ENCODE data around the gene MMP14.

Gene MMP14

DNA sequence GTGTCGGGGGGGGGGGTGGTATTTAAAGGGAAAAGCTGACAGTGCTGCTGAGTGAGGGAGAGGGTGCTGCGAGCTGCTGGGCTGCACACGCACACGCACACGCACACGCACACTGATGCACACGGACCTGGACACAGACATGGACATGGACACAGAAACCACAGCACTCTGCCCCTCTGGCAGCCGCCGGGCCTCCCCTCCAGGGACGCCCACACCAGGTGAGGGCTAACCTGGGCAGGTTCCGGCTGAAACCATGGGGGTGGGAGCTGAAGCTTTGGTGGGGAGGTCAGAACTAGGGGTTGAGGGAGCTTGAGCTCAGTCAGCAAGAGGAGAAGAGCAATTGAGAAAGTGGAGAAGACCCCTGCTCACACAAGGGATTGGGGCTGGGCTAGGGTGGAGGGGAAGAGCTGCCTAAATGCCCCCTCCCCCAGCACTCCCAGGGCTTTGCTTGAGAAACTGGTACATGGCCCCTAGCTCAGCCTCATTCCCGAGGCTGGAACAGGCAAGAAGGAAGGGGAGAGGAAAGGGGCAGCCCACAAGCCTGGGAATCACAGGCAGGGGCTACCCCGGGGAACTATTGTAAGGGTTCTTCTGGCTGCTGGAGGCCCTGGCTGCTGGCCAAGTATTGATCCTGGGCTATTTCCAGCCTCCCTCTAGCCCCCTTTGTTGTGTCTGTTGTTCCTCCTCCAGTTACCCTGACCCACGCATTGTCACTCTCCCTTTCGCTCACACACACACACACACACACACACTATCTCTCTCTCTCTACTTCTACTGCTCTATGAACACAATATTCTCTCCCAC, 47.0 kb downstream of the MMP14 start, which contains the start of gene REM2:
Gene REM2 (plus strand): TSS at position 50 of the 804 bp plus-strand sequence. CDS start 66 bp downstream, at position 116.
- H3K4me3 ChIP-seq (ENCODE audit: low read depth in 1 of 2, low read length in 2 of 2) = no peak within 1 kb of the TSS
- peaks cover 0 to 19% of the 10 kb centered on the region in 2 donors for H3K4me1 ChIP-seq (ENCODE audit: control insufficient read depth in 1 of 2, insufficient read depth in 2 of 2, low read length in 2 of 2)
- H3K27me3 ChIP-seq (ENCODE audit: low read depth, low read length) = no peaks in the 10 kb centered on the region
- no peaks in the 10 kb centered on the region for H3K9me3 ChIP-seq (ENCODE audit: control insufficient read depth in 1 of 2, low read length in 2 of 2)
- H3K36me3 ChIP-seq (ENCODE audit: control insufficient read depth in 1 of 2, insufficient read depth in 2 of 2, low read length in 2 of 2) = peaks cover 12 to 16% of the 10 kb centered on the region in 2 donors
- no peak within 1 kb of the TSS for H3K27ac ChIP-seq (ENCODE audit: low read length)

- Histone ChIP-seq H3K36me3 (ENCODE audit: control insufficient read depth in 1 of 2, insufficient read depth in 2 of 2, low read length in 2 of 2) (peaks cover 5 to 7% of the 10 kb centered on the region in 2 donors), H3K9me3 (ENCODE audit: control insufficient read depth in 1 of 2, low read length in 2 of 2) (no peaks in the 10 kb centered on the region), H3K27ac (ENCODE audit: low read length) (no peak overlapping the region), H3K4me1 (ENCODE audit: control insufficient read depth in 1 of 2, insufficient read depth in 2 of 2, low read length in 2 of 2) (peaks cover 0 to 19% of the 10 kb centered on the region in 2 donors), H3K27me3 (ENCODE audit: low read depth, low read length) (no peaks in the 10 kb centered on the region), H3K4me3 (ENCODE audit: low read depth in 1 of 2, low read length in 2 of 2) (no peak overlapping the region)
These were observed 47.8 kb downstream of the MMP14 start for GRCh38 chr14:22884076-22884737.

- Histone ChIP-seq H3K4me1 (ENCODE audit: control insufficient read depth in 1 of 2, insufficient read depth in 2 of 2, low read length in 2 of 2) (peaks cover 0 to 19% of the 10 kb centered on the region in 2 donors), H3K27me3 (ENCODE audit: low read depth, low read length) (no peaks in the 10 kb centered on the region), H3K36me3 (ENCODE audit: control insufficient read depth in 1 of 2, insufficient read depth in 2 of 2, low read length in 2 of 2) (peaks cover 0 to under 1% of the 10 kb centered on the region in 2 donors), H3K4me3 (ENCODE audit: low read depth in 1 of 2, low read length in 2 of 2) (no peak overlapping the region), H3K27ac (ENCODE audit: low read length) (no peak overlapping the region), H3K9me3 (ENCODE audit: control insufficient read depth in 1 of 2, low read length in 2 of 2) (no peaks in the 10 kb centered on the region)
These were observed 48.5 kb downstream of the MMP14 start for GRCh38 chr14:22884738-22885523.

DNA sequence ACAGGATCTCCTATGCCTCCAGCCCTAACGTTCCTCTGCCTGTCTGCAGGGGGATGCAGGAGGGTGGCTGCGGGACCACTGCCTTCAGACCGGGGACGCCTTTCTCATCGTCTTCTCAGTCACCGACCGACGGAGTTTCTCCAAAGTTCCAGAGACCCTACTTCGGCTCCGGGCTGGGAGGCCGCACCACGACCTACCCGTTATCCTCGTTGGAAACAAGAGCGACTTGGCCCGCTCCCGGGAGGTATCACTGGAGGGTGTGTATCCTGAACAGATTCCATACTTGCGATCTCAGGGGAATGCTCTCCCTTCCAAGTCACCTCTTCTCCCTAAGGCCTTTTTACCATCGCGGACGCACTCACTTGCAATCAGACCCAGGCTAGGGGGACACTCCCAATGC, 49.6 kb downstream of the MMP14 start:
- H3K36me3 ChIP-seq (ENCODE audit: control insufficient read depth in 1 of 2, insufficient read depth in 2 of 2, low read length in 2 of 2) = no peaks in the 10 kb centered on the region
- H3K4me1 ChIP-seq (ENCODE audit: control insufficient read depth in 1 of 2, insufficient read depth in 2 of 2, low read length in 2 of 2) = peaks cover 0 to 19% of the 10 kb centered on the region in 2 donors
- H3K4me3 ChIP-seq (ENCODE audit: low read depth in 1 of 2, low read length in 2 of 2) = no peak overlapping the region
- H3K27ac ChIP-seq (ENCODE audit: low read length) = no peak overlapping the region
- no peaks in the 10 kb centered on the region for H3K27me3 ChIP-seq (ENCODE audit: low read depth, low read length)
- H3K9me3 ChIP-seq (ENCODE audit: control insufficient read depth in 1 of 2, low read length in 2 of 2) = no peaks in the 10 kb centered on the region

DNA sequence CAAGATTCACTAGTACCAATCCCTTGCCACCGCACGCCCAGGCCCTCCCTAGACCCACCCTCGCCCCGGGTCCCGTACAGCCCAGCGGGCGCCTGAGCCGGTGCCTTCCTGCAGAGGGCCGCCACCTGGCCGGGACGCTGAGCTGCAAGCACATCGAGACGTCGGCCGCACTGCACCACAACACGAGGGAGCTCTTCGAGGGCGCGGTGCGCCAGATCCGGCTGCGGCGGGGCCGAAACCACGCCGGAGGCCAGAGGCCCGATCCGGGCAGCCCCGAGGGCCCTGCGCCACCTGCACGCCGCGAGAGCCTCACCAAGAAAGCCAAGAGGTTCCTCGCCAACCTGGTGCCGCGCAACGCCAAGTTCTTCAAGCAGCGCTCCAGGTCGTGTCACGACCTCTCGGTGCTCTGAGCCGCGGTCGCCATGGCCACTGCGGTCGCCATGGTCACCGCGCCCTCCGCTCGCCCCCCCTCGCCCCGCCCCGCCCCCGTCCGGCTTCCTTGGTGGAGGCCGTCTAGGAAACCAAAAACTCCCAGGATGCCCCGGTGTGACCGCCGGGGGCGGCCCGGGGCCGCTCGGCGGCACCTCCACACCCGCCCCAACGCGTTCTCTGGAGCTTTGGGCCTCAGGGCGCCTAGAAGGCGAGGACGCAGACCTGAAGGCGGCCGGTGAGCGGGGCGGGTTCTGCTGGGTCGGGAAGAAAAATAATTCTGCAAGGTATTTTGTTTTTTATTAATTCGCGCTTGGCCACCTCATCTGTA, 50.3 kb downstream of the MMP14 start:
- Histone ChIP-seq H3K9me3 (ENCODE audit: control insufficient read depth in 1 of 2, low read length in 2 of 2) (no peaks in the 10 kb centered on the region), H3K27me3 (ENCODE audit: low read depth, low read length) (no peaks in the 10 kb centered on the region), H3K4me3 (ENCODE audit: low read depth in 1 of 2, low read length in 2 of 2) (peak overlapping the region; percentile 64 to 70), H3K36me3 (ENCODE audit: control insufficient read depth in 1 of 2, insufficient read depth in 2 of 2, low read length in 2 of 2) (no peaks in the 10 kb centered on the region), H3K27ac (ENCODE audit: low read length) (peak overlapping the region; percentile 27), H3K4me1 (ENCODE audit: control insufficient read depth in 1 of 2, insufficient read depth in 2 of 2, low read length in 2 of 2) (peaks cover 0 to 19% of the 10 kb centered on the region in 2 donors)

GRCh38 chr14:22887260-22887989, 51.0 kb downstream of the MMP14 start:
- Histone ChIP-seq H3K36me3 (ENCODE audit: control insufficient read depth in 1 of 2, insufficient read depth in 2 of 2, low read length in 2 of 2) (no peaks in the 10 kb centered on the region), H3K4me3 (ENCODE audit: low read depth in 1 of 2, low read length in 2 of 2) (peak overlapping the region; percentile 64 to 70), H3K27ac (ENCODE audit: low read length) (peak overlapping the region; percentile 27), H3K27me3 (ENCODE audit: low read depth, low read length) (no peaks in the 10 kb centered on the region), H3K4me1 (ENCODE audit: control insufficient read depth in 1 of 2, insufficient read depth in 2 of 2, low read length in 2 of 2) (peaks cover 0 to 17% of the 10 kb centered on the region in 2 donors), H3K9me3 (ENCODE audit: control insufficient read depth in 1 of 2, low read length in 2 of 2) (no peaks in the 10 kb centered on the region)

DNA sequence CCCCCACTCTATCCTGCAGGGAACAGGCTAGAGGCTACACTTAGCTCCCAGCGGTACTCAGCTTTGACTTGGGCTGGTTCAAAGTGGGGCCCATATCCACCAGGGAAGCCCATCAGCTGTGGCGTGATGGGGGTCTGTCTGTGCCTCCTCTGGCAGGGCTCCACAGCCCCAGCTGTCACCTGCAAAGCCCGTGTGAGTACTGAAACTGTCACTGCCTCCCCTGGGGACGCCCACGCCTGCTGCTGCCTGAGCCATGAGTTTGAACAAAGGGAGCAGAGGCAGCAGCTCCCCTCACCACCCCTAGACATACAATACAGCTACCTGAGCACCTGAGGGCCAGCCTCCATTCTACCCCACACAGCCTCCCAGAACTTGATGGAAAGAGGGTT, 51.6 kb downstream of the MMP14 start:
- Histone ChIP-seq H3K27ac (ENCODE audit: low read length) (peak overlapping the region; percentile 27), H3K4me3 (ENCODE audit: low read depth in 1 of 2, low read length in 2 of 2) (peak overlapping the region; percentile 64 to 70), H3K4me1 (ENCODE audit: control insufficient read depth in 1 of 2, insufficient read depth in 2 of 2, low read length in 2 of 2) (peaks cover 0 to 12% of the 10 kb centered on the region in 2 donors), H3K9me3 (ENCODE audit: control insufficient read depth in 1 of 2, low read length in 2 of 2) (no peaks in the 10 kb centered on the region), H3K27me3 (ENCODE audit: low read depth, low read length) (no peaks in the 10 kb centered on the region), H3K36me3 (ENCODE audit: control insufficient read depth in 1 of 2, insufficient read depth in 2 of 2, low read length in 2 of 2) (no peaks in the 10 kb centered on the region)

DNA sequence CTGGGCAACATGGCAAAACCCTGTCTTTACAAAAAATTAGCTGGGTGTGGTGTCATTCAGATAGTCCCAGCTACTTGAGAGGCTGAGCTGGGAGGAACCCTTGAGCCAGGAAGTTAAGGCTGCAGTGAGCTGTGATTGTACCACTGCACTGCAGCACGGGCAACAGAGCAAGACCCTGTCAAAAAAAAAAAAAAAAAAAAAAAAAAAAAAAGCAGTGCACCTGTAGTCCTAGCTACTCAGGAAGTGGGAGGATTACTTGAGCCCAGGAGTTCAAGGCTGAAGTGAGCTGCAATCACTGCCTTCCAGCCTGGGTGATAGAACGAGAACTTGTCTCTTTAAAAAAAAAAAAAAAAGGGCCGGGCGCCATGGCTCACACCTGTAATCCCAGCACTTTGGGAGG, 52.3 kb downstream of the MMP14 start:
- Histone ChIP-seq H3K36me3 (ENCODE audit: control insufficient read depth in 1 of 2, insufficient read depth in 2 of 2, low read length in 2 of 2) (peaks cover 0 to 2% of the 10 kb centered on the region in 2 donors), H3K27me3 (ENCODE audit: low read depth, low read length) (no peaks in the 10 kb centered on the region), H3K4me1 (ENCODE audit: control insufficient read depth in 1 of 2, insufficient read depth in 2 of 2, low read length in 2 of 2) (peaks cover 0 to 12% of the 10 kb centered on the region in 2 donors), H3K4me3 (ENCODE audit: low read depth in 1 of 2, low read length in 2 of 2) (no peak overlapping the region), H3K27ac (ENCODE audit: low read length) (no peak overlapping the region), H3K9me3 (ENCODE audit: control insufficient read depth in 1 of 2, low read length in 2 of 2) (no peaks in the 10 kb centered on the region)

GRCh38 chr14:22890416-22890815, 54.0 kb downstream of the MMP14 start:
- H3K4me1 ChIP-seq (ENCODE audit: control insufficient read depth in 1 of 2, insufficient read depth in 2 of 2, low read length in 2 of 2) = peaks cover 0 to 12% of the 10 kb centered on the region in 2 donors
- peaks cover 0 to 4% of the 10 kb centered on the region in 2 donors for H3K36me3 ChIP-seq (ENCODE audit: control insufficient read depth in 1 of 2, insufficient read depth in 2 of 2, low read length in 2 of 2)
- H3K27me3 ChIP-seq (ENCODE audit: low read depth, low read length) = no peaks in the 10 kb centered on the region
- H3K9me3 ChIP-seq (ENCODE audit: control insufficient read depth in 1 of 2, low read length in 2 of 2) = no peaks in the 10 kb centered on the region
- H3K4me3 ChIP-seq (ENCODE audit: low read depth in 1 of 2, low read length in 2 of 2) = no peak overlapping the region
- no peak overlapping the region for H3K27ac ChIP-seq (ENCODE audit: low read length)

- Histone ChIP-seq H3K27ac (ENCODE audit: low read length) (no peak overlapping the region), H3K36me3 (ENCODE audit: control insufficient read depth in 1 of 2, insufficient read depth in 2 of 2, low read length in 2 of 2) (peaks cover 0 to 4% of the 10 kb centered on the region in 2 donors), H3K9me3 (ENCODE audit: control insufficient read depth in 1 of 2, low read length in 2 of 2) (no peaks in the 10 kb centered on the region), H3K4me3 (ENCODE audit: low read depth in 1 of 2, low read length in 2 of 2) (no peak overlapping the region), H3K4me1 (ENCODE audit: control insufficient read depth in 1 of 2, insufficient read depth in 2 of 2, low read length in 2 of 2) (peaks cover 0 to 4% of the 10 kb centered on the region in 2 donors), H3K27me3 (ENCODE audit: low read depth, low read length) (no peaks in the 10 kb centered on the region)
These were observed 56.1 kb downstream of the MMP14 start for GRCh38 chr14:22892488-22892887.

Data from muscle layer of duodenum (tissue), 2 donors.